MCF 10A (cell line): Measurements from ENCODE around the gene VPS35. TPM values are rescaled to one million over a fixed set of nuclear protein-coding genes. Genes with fewer than 3 reads are reported as not detected.

Experiments
- BruUV-seq: library from RNA; stranded (reverse); fragments of 400-500 nt; replicated peaks from 2 replicates; lab custom pipeline; 2021; lab: Mats Ljungman, UMichigan
- CTCF ChIA-PET: fragments of 300-600 bp; sonication (Branson Sonifier 250); formaldehyde crosslinking; extraction: SDS; loops from one replicate; lab custom pipeline; 2021; ENCODE audit warnings: antibody characterized with exemption, inconsistent platforms; lab: Yijun Ruan, JAX
- POLR2A ChIA-PET: fragments of 300-600, 350-650 bp; sonication (Branson Sonifier 250); formaldehyde crosslinking; extraction: SDS; loops from one replicate; lab custom pipeline; 2020; ENCODE audit warnings: antibody characterized with exemption, inconsistent platforms; lab: Yijun Ruan, JAX
- DNase-seq: peaks from one replicate; pipeline ENCODE4 v3.0.0-alpha.2; 2018; ENCODE audit not compliant: unreplicated experiment
- H3K27ac Mint-ChIP-seq: one replicate; pipeline ENCODE4 v1.8.0; 2022; ENCODE audit warnings: mild to moderate bottlenecking, low read depth, mixed read lengths; ENCODE audit not compliant: unreplicated experiment
- H3K27me3 Mint-ChIP-seq: one replicate; pipeline ENCODE4 v1.8.0; 2022; ENCODE audit warnings: mixed read lengths; ENCODE audit not compliant: insufficient read depth, unreplicated experiment
- H3K36me3 Mint-ChIP-seq: one replicate; pipeline ENCODE4 v1.8.0; 2022; ENCODE audit warnings: mild to moderate bottlenecking, moderate library complexity, mixed read lengths; ENCODE audit not compliant: insufficient read depth, unreplicated experiment
- H3K4me1 Mint-ChIP-seq: one replicate; pipeline ENCODE4 v1.8.0; 2022; ENCODE audit warnings: mixed read lengths; ENCODE audit not compliant: insufficient read depth, unreplicated experiment
- H3K4me3 Mint-ChIP-seq: one replicate; pipeline ENCODE4 v1.8.0; 2022; ENCODE audit warnings: mild to moderate bottlenecking, moderate library complexity, mixed read lengths; ENCODE audit not compliant: unreplicated experiment
- H3K9me3 Mint-ChIP-seq: one replicate; pipeline ENCODE4 v1.8.0; 2022; ENCODE audit warnings: mixed read lengths; ENCODE audit not compliant: unreplicated experiment
- intact Hi-C: fragments of 100-400 bp; cut with micrococcal nuclease; formaldehyde crosslinking; loops from 2 replicates; pipeline ENCODE4 v1.14.1; 2022
- total RNA-seq: library from RNA; stranded (reverse); gene quantifications from 2 replicates; pipeline ENCODE4 v1.2.3, GENCODE V29; 2022
- TF ChIP-seq, protein P1 (sequence below): fragments of 200-600 bp; IDR thresholded peaks from one replicate; pipeline ENCODE4 v1.8.0; 2022; ENCODE audit warnings: antibody characterized with exemption, mild to moderate bottlenecking; ENCODE audit not compliant: unreplicated experiment

Gene VPS35
- total RNA-seq, 1 experiment from 2014 or later = 68.7 TPM

DNA sequence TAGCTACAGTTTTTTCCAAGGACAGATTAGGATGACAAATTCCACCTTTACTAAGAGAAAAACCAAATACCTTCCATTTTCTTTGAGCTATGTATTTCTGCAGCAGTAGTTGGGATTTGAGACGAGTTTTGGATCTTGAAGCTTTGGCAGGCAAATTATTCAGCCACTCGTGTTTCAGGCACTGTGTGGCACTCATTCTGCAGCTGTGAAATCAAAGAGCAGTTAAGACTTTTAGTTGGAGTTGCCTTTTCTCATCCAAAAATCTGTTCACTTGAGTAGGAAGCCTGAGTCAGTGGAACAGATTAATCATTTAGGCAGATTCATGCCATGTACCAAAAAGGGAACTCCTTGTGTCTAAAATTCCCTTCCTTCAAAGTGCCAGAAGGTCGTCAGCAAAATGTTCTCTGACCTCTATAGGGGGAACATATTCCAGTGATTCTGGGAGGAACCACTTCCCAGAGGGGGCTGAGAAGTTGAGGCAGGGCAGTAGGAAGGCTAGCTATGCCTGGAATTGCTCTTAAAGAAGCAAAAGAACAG lies 20.6 kb upstream of the VPS35 start:
- no peak overlapping the region for H3K4me3 Mint-ChIP-seq
- intact Hi-C loops = no loop called here
- no TSS peak for BruUV-seq
- no peaks in the 10 kb centered on the region for H3K27me3 Mint-ChIP-seq
- H3K9me3 Mint-ChIP-seq = no peaks in the 10 kb centered on the region
- no peaks in the 10 kb centered on the region for H3K36me3 Mint-ChIP-seq
- H3K4me1 Mint-ChIP-seq = no peaks in the 10 kb centered on the region
- ChIA-PET POLR2A (no interaction called here), CTCF (interaction anchor here (0.7 kb wide), 1 partner anchor 34 kb away, joined by 4 read pairs; no protein-coding TSS in a partner anchor)
- no peak overlapping the region for H3K27ac Mint-ChIP-seq
- no peak for DNase-seq
- TF ChIP-seq, protein P1, sequence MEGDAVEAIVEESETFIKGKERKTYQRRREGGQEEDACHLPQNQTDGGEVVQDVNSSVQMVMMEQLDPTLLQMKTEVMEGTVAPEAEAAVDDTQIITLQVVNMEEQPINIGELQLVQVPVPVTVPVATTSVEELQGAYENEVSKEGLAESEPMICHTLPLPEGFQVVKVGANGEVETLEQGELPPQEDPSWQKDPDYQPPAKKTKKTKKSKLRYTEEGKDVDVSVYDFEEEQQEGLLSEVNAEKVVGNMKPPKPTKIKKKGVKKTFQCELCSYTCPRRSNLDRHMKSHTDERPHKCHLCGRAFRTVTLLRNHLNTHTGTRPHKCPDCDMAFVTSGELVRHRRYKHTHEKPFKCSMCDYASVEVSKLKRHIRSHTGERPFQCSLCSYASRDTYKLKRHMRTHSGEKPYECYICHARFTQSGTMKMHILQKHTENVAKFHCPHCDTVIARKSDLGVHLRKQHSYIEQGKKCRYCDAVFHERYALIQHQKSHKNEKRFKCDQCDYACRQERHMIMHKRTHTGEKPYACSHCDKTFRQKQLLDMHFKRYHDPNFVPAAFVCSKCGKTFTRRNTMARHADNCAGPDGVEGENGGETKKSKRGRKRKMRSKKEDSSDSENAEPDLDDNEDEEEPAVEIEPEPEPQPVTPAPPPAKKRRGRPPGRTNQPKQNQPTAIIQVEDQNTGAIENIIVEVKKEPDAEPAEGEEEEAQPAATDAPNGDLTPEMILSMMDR = no peak

DNA sequence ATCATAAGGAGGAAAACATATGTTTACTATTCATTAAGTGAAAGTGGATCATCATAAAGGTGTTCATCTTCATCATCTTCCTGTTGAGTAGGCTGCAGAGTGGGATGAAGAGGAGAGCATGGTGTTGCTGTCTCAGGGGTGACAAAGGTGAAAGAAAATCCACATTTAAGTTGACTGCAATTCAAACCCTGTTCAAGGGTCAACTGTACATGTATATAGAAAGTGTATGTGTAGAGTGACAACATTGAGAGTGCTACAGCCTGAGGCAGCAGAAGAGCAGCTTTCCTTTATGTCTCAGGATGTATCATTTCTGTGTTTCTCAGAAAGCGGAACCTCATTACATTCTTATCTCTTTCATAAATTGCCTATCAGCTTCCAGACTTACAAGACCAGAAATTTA lies 17.7 kb upstream of the VPS35 start:
- POLR2A ChIA-PET = no interaction called here
- intact Hi-C loops = no loop called here
- TF ChIP-seq, protein P1 = no peak
- Mint-ChIP-seq H3K36me3 (no peaks in the 10 kb centered on the region), H3K9me3 (no peaks in the 10 kb centered on the region), H3K27ac (no peak overlapping the region), H3K27me3 (no peaks in the 10 kb centered on the region), H3K4me1 (no peaks in the 10 kb centered on the region), H3K4me3 (no peak overlapping the region)
- CTCF ChIA-PET = interaction anchor here (1.3 kb wide), 1 partner anchor 77 kb away, joined by 3 read pairs; no protein-coding TSS in a partner anchor
- no TSS peak for BruUV-seq
- DNase-seq = no peak

- Mint-ChIP-seq H3K27me3 (no peaks in the 10 kb centered on the region), H3K36me3 (peaks cover 11% of the 10 kb centered on the region), H3K4me3 (no peak overlapping the region), H3K4me1 (no peaks in the 10 kb centered on the region), H3K27ac (no peak overlapping the region), H3K9me3 (no peaks in the 10 kb centered on the region)
- POLR2A ChIA-PET = no interaction called here
- TF ChIP-seq, protein P1 = no peak
- CTCF ChIA-PET = interaction anchor here (1.1 kb wide), 1 partner anchor 28 kb away, joined by 4 read pairs; no protein-coding TSS in a partner anchor
- no TSS peak for BruUV-seq
- no peak for DNase-seq
- intact Hi-C loops = no loop called here
These were observed 13.1 kb upstream of the VPS35 start for GRCh38 chr16:46702030-46702429.

DNA sequence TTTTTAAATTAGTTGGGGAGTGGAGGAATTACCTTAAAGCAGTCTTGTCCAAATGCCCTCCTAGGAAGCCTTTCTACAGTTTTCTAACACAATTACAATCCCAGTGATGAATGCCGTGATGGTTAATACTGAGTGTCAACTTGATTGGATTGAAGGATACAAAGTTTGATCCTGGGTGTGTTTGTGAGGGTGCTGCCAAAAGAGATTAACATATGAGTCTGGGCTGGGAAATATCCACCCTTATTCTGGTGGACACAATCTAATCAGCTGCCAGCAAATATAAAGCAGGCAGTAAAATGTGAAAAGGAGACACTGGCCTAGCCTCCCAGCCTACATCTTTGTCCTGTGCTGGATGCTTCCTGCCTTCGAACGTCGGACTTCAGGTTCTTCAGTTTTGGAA lies 12.6 kb upstream of the VPS35 start:
- intact Hi-C loops = no loop called here
- ChIA-PET POLR2A (no interaction called here), CTCF (interaction anchor here (3.6 kb wide), 1 partner anchor 11 kb away, joined by 18 read pairs; the partner anchor contains the start of gene ORC6)
- no peaks in the 10 kb centered on the region for H3K27me3 Mint-ChIP-seq
- no peaks in the 10 kb centered on the region for H3K9me3 Mint-ChIP-seq
- no peaks in the 10 kb centered on the region for H3K4me1 Mint-ChIP-seq
- peaks cover 11% of the 10 kb centered on the region for H3K36me3 Mint-ChIP-seq
- BruUV-seq = no TSS peak
- no peak overlapping the region for H3K27ac Mint-ChIP-seq
- TF ChIP-seq, protein P1 = no peak
- no peak overlapping the region for H3K4me3 Mint-ChIP-seq
- no peak for DNase-seq
